CD4-positive, CD25-positive, alpha-beta regulatory T cell (primary cell): ENCODE measurements around the gene DNAJC17. TPM values are rescaled to one million over a fixed set of nuclear protein-coding genes. Genes with fewer than 3 reads are reported as not detected.

Source experiments
- ATAC-seq, 2 donors: fragments of 150-1000 bp; cut with Tn5 transposase; one replicate each; pipeline ENCODE4 v1.10.0; 2021; ENCODE audit warnings: low read depth in 2 of 2, moderate number of reproducible peaks in 2 of 2, moderate library complexity in 1 of 2
- DNase-seq, 3 donors: peaks; one replicate each; pipeline versions ENCODE4 v3.0.0 to v3.0.0-alpha.2; 2012 to 2022; ENCODE audit warnings: mixed read lengths in 1 of 3
- H3K27ac ChIP-seq: one replicate; pipeline ENCODE4 v1.7.0; 2013; ENCODE audit warnings: mild to moderate bottlenecking, low read length; ENCODE audit not compliant: insufficient read depth, poor library complexity, severe bottlenecking
- H3K27me3 ChIP-seq: one replicate; pipeline ENCODE4 v1.7.0; 2013; ENCODE audit warnings: low read length; ENCODE audit not compliant: control insufficient read depth, insufficient read depth
- H3K36me3 ChIP-seq: one replicate; pipeline ENCODE4 v1.7.0; 2013; ENCODE audit warnings: mild to moderate bottlenecking, low read length, moderate library complexity; ENCODE audit not compliant: control insufficient read depth, insufficient read depth
- H3K4me1 ChIP-seq: 2 replicates; pipeline ENCODE4 v1.7.0; 2013; ENCODE audit warnings: mild to moderate bottlenecking, low read length; ENCODE audit not compliant: insufficient read depth, control insufficient read depth, poor library complexity, severe bottlenecking
- H3K4me3 ChIP-seq: one replicate; pipeline ENCODE4 v1.7.0; 2013; ENCODE audit warnings: low read depth, mild to moderate bottlenecking, low read length, moderate library complexity
- H3K9me3 ChIP-seq, 2 experiments: 1 replicate in 1 of 2; 2 replicates in 1 of 2; pipeline ENCODE4 v1.7.0; 2013; ENCODE audit warnings: low read length in 2 of 2, mild to moderate bottlenecking in 1 of 2, moderate library complexity in 1 of 2; ENCODE audit not compliant: control insufficient read depth in 2 of 2
- H3K27ac Mint-ChIP-seq, 3 donors: one replicate each; pipeline ENCODE4 v1.8.0; 2020 to 2022; ENCODE audit warnings: mild to moderate bottlenecking in 3 of 3, mixed read lengths in 3 of 3, moderate library complexity in 2 of 3
- H3K27me3 Mint-ChIP-seq: one replicate; pipeline ENCODE4 v1.8.0; 2022; ENCODE audit warnings: mild to moderate bottlenecking, mixed read lengths
- H3K36me3 Mint-ChIP-seq: one replicate; pipeline ENCODE4 v1.8.0; 2020; ENCODE audit warnings: mixed read lengths
- H3K4me1 Mint-ChIP-seq, 4 donors: one replicate each; pipeline ENCODE4 v1.8.0; 2020 to 2022; ENCODE audit warnings: mixed read lengths in 4 of 4, mild to moderate bottlenecking in 1 of 4
- H3K4me3 Mint-ChIP-seq, 4 donors: one replicate each; pipeline ENCODE4 v1.8.0; 2020 to 2022; ENCODE audit warnings: mild to moderate bottlenecking in 4 of 4, mixed read lengths in 4 of 4, moderate library complexity in 3 of 4
- H3K9me3 Mint-ChIP-seq, 7 donors: one replicate each; pipeline ENCODE4 v1.8.0; 2020 to 2022; ENCODE audit warnings: mixed read lengths in 7 of 7, mild to moderate bottlenecking in 3 of 7, moderate library complexity in 2 of 7
- polyA plus RNA-seq, 4 donors: library from polyadenylated mRNA; unstranded; fragments of 300-500 nt; fragmentation: Illumina TruSeq; gene quantifications; one replicate each; pipeline ENCODE4 v1.2.3, GENCODE V29; 2021
- total RNA-seq: library from RNA; stranded (reverse); gene quantifications from one replicate; pipeline ENCODE4 v1.2.3, GENCODE V29; 2022

DNAJC17 gene
- total and polyA plus RNA-seq, 5 donors from 2014 or later = 23.7 to 32.7 (median 31.1) TPM

DNA sequence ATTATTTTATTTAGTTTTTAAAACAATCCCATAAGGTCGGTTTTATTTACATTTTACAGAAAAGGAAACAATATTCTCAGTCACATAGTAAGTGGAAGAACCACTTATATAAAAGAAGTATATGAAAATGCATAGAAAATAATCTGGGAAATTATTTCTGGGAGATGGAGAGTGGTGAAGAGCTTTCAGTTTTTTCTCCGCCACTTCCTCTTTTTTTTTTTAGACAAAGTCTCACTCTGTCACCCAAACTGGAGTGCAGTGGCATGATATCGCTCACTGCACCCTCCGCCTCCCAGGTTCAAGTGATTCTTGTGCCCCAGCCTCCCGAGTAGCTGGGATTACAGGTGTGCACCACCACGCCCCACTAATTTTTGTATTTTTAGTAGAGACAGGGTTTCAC is 91.1 kb downstream of the DNAJC17 start:
- no peak for ATAC-seq

More for the DNA sequence above, 91.1 kb downstream of the DNAJC17 start:
- Mint-ChIP-seq H3K9me3 (no peaks in the 10 kb centered on the region), H3K36me3 (no peaks in the 10 kb centered on the region), H3K27me3 (no peaks in the 10 kb centered on the region), H3K4me3 (no peak overlapping the region), H3K27ac (no peak overlapping the region), H3K4me1 (no peaks in the 10 kb centered on the region)
- no peak for DNase-seq
- Histone ChIP-seq H3K36me3 (no peaks in the 10 kb centered on the region), H3K27me3 (no peaks in the 10 kb centered on the region), H3K9me3 (no peaks in the 10 kb centered on the region), H3K27ac (no peak overlapping the region), H3K4me3 (no peak overlapping the region), H3K4me1 (no peaks in the 10 kb centered on the region)

Other genes with a start within 250 kb of the DNAJC17 start
- gene CCDC32, start 242.4 kb downstream of the DNAJC17 start, total RNA-seq = 30.6 TPM
- 10 to 100 TPM; 49.7 to 57.2 (median 53.9) TPM for gene CCDC32, start 242.4 kb downstream of the DNAJC17 start, polyA plus RNA-seq
- 13.5 TPM for gene RPUSD2, start 238.2 kb downstream of the DNAJC17 start, total RNA-seq
- 10 to 100 TPM; 21.2 to 27.7 (median 25.6) TPM for gene RPUSD2, start 238.2 kb downstream of the DNAJC17 start, polyA plus RNA-seq
- 9.7 TPM for gene KNL1, start 213.2 kb downstream of the DNAJC17 start, total RNA-seq
- 1 to 10 TPM in 2 of 4 donors, under 1 TPM in 2; 0.46 to 1.6 (median 1.2) TPM for gene KNL1, start 213.2 kb downstream of the DNAJC17 start, polyA plus RNA-seq
- gene RAD51, start 112.3 kb downstream of the DNAJC17 start, total RNA-seq = 5.5 TPM
- gene RAD51, start 112.3 kb downstream of the DNAJC17 start, polyA plus RNA-seq = 1 to 10 TPM; 1.5 to 6.5 (median 3.6) TPM
- gene RMDN3, start 52.2 kb downstream of the DNAJC17 start, total RNA-seq = 27.7 TPM
- 10 to 100 TPM; 17.6 to 22.6 (median 21.6) TPM for gene RMDN3, start 52.2 kb downstream of the DNAJC17 start, polyA plus RNA-seq
- 23.4 TPM for gene GCHFR, start 43.4 kb downstream of the DNAJC17 start, total RNA-seq
- gene GCHFR, start 43.4 kb downstream of the DNAJC17 start, polyA plus RNA-seq = 100 to 1,000 TPM; 111 to 163 (median 127) TPM
- 1.9 TPM for gene C15orf62, start 37.5 kb downstream of the DNAJC17 start, total RNA-seq
- gene C15orf62, start 37.5 kb downstream of the DNAJC17 start, polyA plus RNA-seq = under 1 TPM in 3 of 4 donors, not detected in 1; 0.17 to 0.30 (median 0.30) TPM
- 24.4 TPM for gene ZFYVE19, start 384 bp downstream of the DNAJC17 start, total RNA-seq
- gene ZFYVE19, start 384 bp downstream of the DNAJC17 start, polyA plus RNA-seq = 10 to 100 TPM; 14.5 to 17.3 (median 15.7) TPM
- not detected for gene PPP1R14D, start 21.2 kb upstream of the DNAJC17 start, total RNA-seq
- gene PPP1R14D, start 21.2 kb upstream of the DNAJC17 start, polyA plus RNA-seq = not detected
- gene SPINT1, start 36.6 kb upstream of the DNAJC17 start, total RNA-seq = 2.1 TPM
- 1 to 10 TPM in 3 of 4 donors, under 1 TPM in 1; 0.63 to 1.9 (median 1.8) TPM for gene SPINT1, start 36.6 kb upstream of the DNAJC17 start, polyA plus RNA-seq
- gene RHOV, start 66.8 kb upstream of the DNAJC17 start, total RNA-seq = not detected
- gene RHOV, start 66.8 kb upstream of the DNAJC17 start, polyA plus RNA-seq = under 1 TPM in 1 of 4 donors, not detected in 3; 0.09 TPM
- 26.4 TPM for gene VPS18, start 87.0 kb upstream of the DNAJC17 start, total RNA-seq
- 10 to 100 TPM; 19.5 to 26.5 (median 22.4) TPM for gene VPS18, start 87.0 kb upstream of the DNAJC17 start, polyA plus RNA-seq
- gene DLL4, start 121.9 kb upstream of the DNAJC17 start, total RNA-seq = not detected
- gene DLL4, start 121.9 kb upstream of the DNAJC17 start, polyA plus RNA-seq = not detected
- gene CHAC1, start 146.0 kb upstream of the DNAJC17 start, total RNA-seq = 0.64 TPM
- under 1 TPM in 2 of 4 donors, not detected in 2; 0.26 to 0.45 TPM for gene CHAC1, start 146.0 kb upstream of the DNAJC17 start, polyA plus RNA-seq